Pericardium fibroblast (primary cell): Measurements from ENCODE around the gene SCFD2. TPM values are rescaled to one million over a fixed set of nuclear protein-coding genes. Genes with fewer than 3 reads are reported as not detected.

Experiments used
- total RNA-seq: library from RNA; depleted of rRNA; stranded (reverse); fragments of >200 nt; gene quantifications from 2 replicates; pipeline ENCODE4 v1.2.3, GENCODE V29; 2015

SCFD2 gene
- 8.5 and 13.2 TPM in 2 replicates for total RNA-seq

GRCh38 chr4:53365486-53366300 is at the start of gene SCFD2:
TSS of gene SCFD2 (minus strand) at chr4:53366061.

GRCh38 chr4:53377319-53378170 is 11.7 kb upstream of the SCFD2 start, which contains the start of gene FIP1L1:
TSS of gene FIP1L1 (plus strand) at chr4:53377641. CDS start at chr4:53377839, 198 bp downstream.

GRCh38 chr4:52861879-52862616 is 503.8 kb downstream of the SCFD2 start, which contains the start of gene RASL11B:
TSS of gene RASL11B (plus strand) at chr4:52862317. CDS start at chr4:52862508, 191 bp downstream.

Other genes with a start within 250 kb of the SCFD2 start
- 30.9 and 41.3 TPM in 2 replicates for gene FIP1L1, start 11.6 kb upstream of the SCFD2 start, total RNA-seq
- 3.9 and 4.7 TPM in 2 replicates for gene LNX1, start 225.4 kb upstream of the SCFD2 start, total RNA-seq